ENCODE results near the gene CDC42EP3. TPM values are rescaled to one million over a fixed set of nuclear protein-coding genes. Genes with fewer than 3 reads are reported as not detected.

The CDC42EP3 gene
- total and polyA plus RNA-seq, 2 donors (not counting 1 experiment from before 2014, with no cell fraction given), result 28.0 to 29.9 TPM

GRCh38 chr2:37625796-37626571 is 45.5 kb downstream of the CDC42EP3 start:
- peak; percentile 65 for DNase-seq
- Histone ChIP-seq H2AFZ (ENCODE audit: insufficient read depth, low read depth, low read length, poor library complexity, severe bottlenecking) (peak overlapping the region; percentile 51), H3K4me3 (ENCODE audit: control extremely low read depth in 1 of 5, extremely low read depth in 1 of 5, insufficient read depth in 1 of 5, low read depth in 2 of 5, low read length in 4 of 5) (peak overlapping the region in 2 of 5 experiments; percentile 4 to 5), H3K79me2 (ENCODE audit: control insufficient read depth, insufficient read depth, low read length) (no peaks in the 10 kb centered on the region), H3K36me3 (replicated peaks in 1 of 2; ENCODE audit: control extremely low read depth in 1 of 2, control insufficient read depth in 1 of 2, extremely low read depth in 1 of 2, insufficient read depth in 2 of 2, low read length in 1 of 2) (no peaks in the 10 kb centered on the region), H3K27me3 (replicated peaks in 1 of 4; ENCODE audit: control extremely low read depth in 1 of 4, control insufficient read depth in 3 of 4, insufficient read depth in 4 of 4, low read length in 3 of 4) (no peaks in the 10 kb centered on the region), H3K9ac (ENCODE audit: low read length) (no peak overlapping the region), H3K9me3 (ENCODE audit: control extremely low read depth in 1 of 3, control insufficient read depth in 2 of 3, insufficient read depth in 1 of 3, low read length in 2 of 3) (peaks cover 0 to 1% (median 0%) of the 10 kb centered on the region in 3 donors), H4K20me1 (ENCODE audit: control insufficient read depth, insufficient read depth, low read length, poor library complexity, severe bottlenecking) (no peaks in the 10 kb centered on the region), H3K4me2 (replicated peaks; ENCODE audit: low read depth, low read length, poor library complexity, severe bottlenecking) (peak overlapping the region; percentile 43), H3K4me1 (ENCODE audit: control insufficient read depth in 2 of 2, insufficient read depth in 2 of 2, low read length in 2 of 2) (peaks cover 52 to 54% of the 10 kb centered on the region in 2 donors), H3K27ac (ENCODE audit: low read length in 2 of 2) (peak overlapping the region; percentile 58 to 61)
- H3K27ac Mint-ChIP-seq, result peak overlapping the region; percentile 92
- no peak for TF ChIP-seq EZH2 (IDR thresholded peaks at IDR 0.05; ENCODE audit: borderline replicate concordance, insufficient read depth, low read depth, low read length, poor library complexity, severe bottlenecking)
- TF ChIP-seq CTCF (IDR thresholded peaks at IDR 0.05), result no peak
- intact Hi-C loops (cut with micrococcal nuclease), result loop anchor here (1.0 kb wide), 1 partner anchor 10 kb away; no protein-coding TSS in a partner anchor
- ChIA-PET CTCF (interaction anchor here (1.1 to 1.6 kb wide), 4 partner anchors 9 to 87 kb away, joined by 3 to 5 read pairs (median 4); no protein-coding TSS in a partner anchor), POLR2A (interaction anchor here (0.6 to 1.8 kb wide), 3 partner anchors 10 to 46 kb away, joined by 4 to 5 read pairs (median 5); no protein-coding TSS in a partner anchor)
- H3K4me3 Mint-ChIP-seq, result peak overlapping the region; percentile 71
- 0% methylated on average over 8 of the region's 11 CpGs for WGBS (ENCODE audit: insufficient coverage)
- H3K9me3 Mint-ChIP-seq (ENCODE audit: insufficient read depth), result no peaks in the 10 kb centered on the region
- H3K4me1 Mint-ChIP-seq, result peaks cover 61% of the 10 kb centered on the region
- peak; percentile 79 for ATAC-seq (ENCODE audit: low read depth)
- H3K27me3 Mint-ChIP-seq, result no peaks in the 10 kb centered on the region

- Histone ChIP-seq H3K27ac (ENCODE audit: low read length in 2 of 2) (peak overlapping the region; percentile 58 to 61), H4K20me1 (ENCODE audit: control insufficient read depth, insufficient read depth, low read length, poor library complexity, severe bottlenecking) (no peaks in the 10 kb centered on the region), H3K4me3 (ENCODE audit: control extremely low read depth in 1 of 5, extremely low read depth in 1 of 5, insufficient read depth in 1 of 5, low read depth in 2 of 5, low read length in 4 of 5) (no peak overlapping the region), H3K79me2 (ENCODE audit: control insufficient read depth, insufficient read depth, low read length) (no peaks in the 10 kb centered on the region), H3K27me3 (replicated peaks in 1 of 4; ENCODE audit: control extremely low read depth in 1 of 4, control insufficient read depth in 3 of 4, insufficient read depth in 4 of 4, low read length in 3 of 4) (no peaks in the 10 kb centered on the region), H3K4me1 (ENCODE audit: control insufficient read depth in 2 of 2, insufficient read depth in 2 of 2, low read length in 2 of 2) (peaks cover 52 to 54% of the 10 kb centered on the region in 2 donors), H3K4me2 (replicated peaks; ENCODE audit: low read depth, low read length, poor library complexity, severe bottlenecking) (peak overlapping the region; percentile 43), H3K36me3 (replicated peaks in 1 of 2; ENCODE audit: control extremely low read depth in 1 of 2, control insufficient read depth in 1 of 2, extremely low read depth in 1 of 2, insufficient read depth in 2 of 2, low read length in 1 of 2) (no peaks in the 10 kb centered on the region), H3K9me3 (ENCODE audit: control extremely low read depth in 1 of 3, control insufficient read depth in 2 of 3, insufficient read depth in 1 of 3, low read length in 2 of 3) (peaks cover 0 to 1% (median 0%) of the 10 kb centered on the region in 3 donors), H2AFZ (ENCODE audit: insufficient read depth, low read depth, low read length, poor library complexity, severe bottlenecking) (no peak overlapping the region), H3K9ac (ENCODE audit: low read length) (no peak overlapping the region)
- peak overlapping the region; percentile 55 for H3K4me3 Mint-ChIP-seq
- intact Hi-C loops (cut with micrococcal nuclease), result no loop called here
- peaks cover 60% of the 10 kb centered on the region for H3K4me1 Mint-ChIP-seq
- ATAC-seq (ENCODE audit: low read depth) (no peak), DNase-seq (no peak)
- POLR2A ChIA-PET, result interaction anchor here (0.6 to 1.8 kb wide), 3 partner anchors 9 to 47 kb away, joined by 4 to 5 read pairs (median 5); no protein-coding TSS in a partner anchor
- no peaks in the 10 kb centered on the region for H3K9me3 Mint-ChIP-seq (ENCODE audit: insufficient read depth)
- no peak for TF ChIP-seq CTCF (IDR thresholded peaks at IDR 0.05)
- TF ChIP-seq EZH2 (IDR thresholded peaks at IDR 0.05; ENCODE audit: borderline replicate concordance, insufficient read depth, low read depth, low read length, poor library complexity, severe bottlenecking), result no peak
- peak overlapping the region; percentile 92 for H3K27ac Mint-ChIP-seq
- H3K27me3 Mint-ChIP-seq, result no peaks in the 10 kb centered on the region
- CTCF ChIA-PET, result interaction anchor here (1.1 to 1.6 kb wide), 5 partner anchors 9 to 86 kb away, joined by 3 to 5 read pairs (median 4); no protein-coding TSS in a partner anchor
These were observed 46.3 kb downstream of the CDC42EP3 start for GRCh38 chr2:37625156-37625555.
